ENCODE measurements around the gene BAD.

BAD gene

GRCh38 chr11:64255135-64256128 lies 29.0 kb downstream of the BAD start:
- TF ChIP-seq CTCF (conservative IDR thresholded peaks at IDR 0.05) (no peak), ZFX (IDR thresholded peaks at IDR 0.05) (no peak)
- H3K27ac ChIP-seq = no peak overlapping the region

GRCh38 chr11:64254326-64254725 lies 30.1 kb downstream of the BAD start:
- no peak overlapping the region for H3K27ac ChIP-seq

GRCh38 chr11:64253481-64253880 lies 31.0 kb downstream of the BAD start:
- no peak for TF ChIP-seq ZFX (IDR thresholded peaks at IDR 0.05)
- no peak for TF ChIP-seq CTCF (conservative IDR thresholded peaks at IDR 0.05)
- no peak overlapping the region for H3K27ac ChIP-seq

More at GRCh38 chr11:64254326-64254725, 30.1 kb downstream of the BAD start:
- no peak for TF ChIP-seq CTCF (conservative IDR thresholded peaks at IDR 0.05)
- no peak for TF ChIP-seq ZFX (IDR thresholded peaks at IDR 0.05)

- TF ChIP-seq CTCF (conservative IDR thresholded peaks at IDR 0.05) = no peak
- no peak for TF ChIP-seq ZFX (IDR thresholded peaks at IDR 0.05)
- no peak overlapping the region; the same call in 1 of the 2 replicates for H3K27ac ChIP-seq
Measured at GRCh38 chr11:64253043-64253442, 31.4 kb downstream of the BAD start.

- TF ChIP-seq ZFX (IDR thresholded peaks at IDR 0.05) (no peak), CTCF (conservative IDR thresholded peaks at IDR 0.05) (no peak)
- peak overlapping the region; percentile 78 for H3K27ac ChIP-seq
Measured at GRCh38 chr11:64252003-64252872, 32.2 kb downstream of the BAD start.

- TF ChIP-seq ZFX (IDR thresholded peaks at IDR 0.05) (no peak), CTCF (conservative IDR thresholded peaks at IDR 0.05) (no peak)
- H3K27ac ChIP-seq = peak overlapping the region; percentile 78
Measured at GRCh38 chr11:64251753-64252002, 32.8 kb downstream of the BAD start.
